ENCODE data around the gene RUNX2.

GRCh38 chr6:45464685-45465084, 136.6 kb downstream of the RUNX2 start:
- no peak for TF ChIP-seq CTCF (IDR thresholded peaks at IDR 0.05)
- TF ChIP-seq POLR2A (IDR thresholded peaks at IDR 0.05), result no peak

Measured in testis (tissue), 2 donors.